Parathyroid adenoma (tissue), 2 donors: ENCODE measurements around the gene CLASP1.

Experiments used
- H2AFZ ChIP-seq: fragments of 300-600 bp; sonication (generic); one replicate; pipeline ENCODE4 v1.7.0; 2017; ENCODE audit warnings: antibody characterized with exemption, mild to moderate bottlenecking
- H3K27ac ChIP-seq: fragments of 300-600 bp; sonication (generic); one replicate; pipeline ENCODE4 v1.7.0; 2017
- H3K27me3 ChIP-seq: fragments of 300-600 bp; sonication (generic); one replicate; pipeline ENCODE4 v1.7.0; 2017; ENCODE audit warnings: low read length; ENCODE audit not compliant: control insufficient read depth, insufficient read depth
- H3K36me3 ChIP-seq: fragments of 300-600 bp; sonication (generic); one replicate; pipeline ENCODE4 v1.7.0; 2017; ENCODE audit warnings: low read length; ENCODE audit not compliant: control insufficient read depth, insufficient read depth
- H3K4me1 ChIP-seq: fragments of 300-600 bp; sonication (generic); one replicate; pipeline ENCODE4 v1.7.0; 2017; ENCODE audit warnings: control low read depth
- H3K4me2 ChIP-seq: fragments of 300-600 bp; sonication (generic); one replicate; pipeline ENCODE4 v1.7.0; 2017; ENCODE audit warnings: low read length
- H3K4me3 ChIP-seq: fragments of 300-600 bp; sonication (generic); one replicate; pipeline ENCODE4 v1.7.0; 2017; ENCODE audit warnings: low read depth, low read length
- H3K79me2 ChIP-seq: fragments of 300-600 bp; sonication (generic); one replicate; pipeline ENCODE4 v1.7.0; 2017; ENCODE audit warnings: control low read depth
- H3K9ac ChIP-seq: fragments of 300-600 bp; sonication (generic); one replicate; pipeline ENCODE4 v1.7.0; 2017; ENCODE audit warnings: mild to moderate bottlenecking
- H3K9me3 ChIP-seq: fragments of 300-600 bp; sonication (generic); one replicate; pipeline ENCODE4 v1.7.0; 2017; ENCODE audit warnings: low read length; ENCODE audit not compliant: control insufficient read depth
- TF ChIP-seq, protein P1 (sequence below): fragments of 300-600 bp; sonication (generic); IDR thresholded peaks from one replicate; pipeline ENCODE4 v1.7.0; 2017; ENCODE audit warnings: antibody characterized with exemption, mild to moderate bottlenecking
- donor health status: primary hyperparathyroidism.

The CLASP1 gene

DNA sequence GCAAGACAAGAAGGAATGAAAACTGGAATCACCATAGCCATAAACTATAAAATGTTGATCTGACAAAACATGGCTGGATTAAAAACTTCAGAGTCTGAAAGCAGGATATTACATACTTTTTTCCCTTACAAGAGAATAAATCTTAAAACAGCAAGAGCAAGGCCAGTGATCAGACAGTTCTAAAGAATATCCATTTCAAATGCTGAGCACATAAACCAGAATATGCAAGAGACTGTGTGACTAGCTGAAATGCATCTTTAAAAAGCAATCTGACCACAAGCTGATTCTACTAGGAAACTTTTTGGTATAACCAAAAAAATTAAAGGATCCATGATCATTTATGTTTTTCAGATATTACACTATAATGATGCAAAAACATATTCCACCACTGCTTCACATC is 239.3 kb downstream of the CLASP1 start:
- Histone ChIP-seq H3K36me3 (no peaks in the 10 kb centered on the region), H2AFZ (no peak overlapping the region), H3K4me1 (no peaks in the 10 kb centered on the region), H3K27me3 (no peaks in the 10 kb centered on the region), H3K27ac (no peak overlapping the region), H3K4me3 (no peak overlapping the region), H3K4me2 (no peak overlapping the region), H3K79me2 (peaks cover 5% of the 10 kb centered on the region), H3K9ac (no peak overlapping the region), H3K9me3 (no peaks in the 10 kb centered on the region)
- TF ChIP-seq, protein P1, sequence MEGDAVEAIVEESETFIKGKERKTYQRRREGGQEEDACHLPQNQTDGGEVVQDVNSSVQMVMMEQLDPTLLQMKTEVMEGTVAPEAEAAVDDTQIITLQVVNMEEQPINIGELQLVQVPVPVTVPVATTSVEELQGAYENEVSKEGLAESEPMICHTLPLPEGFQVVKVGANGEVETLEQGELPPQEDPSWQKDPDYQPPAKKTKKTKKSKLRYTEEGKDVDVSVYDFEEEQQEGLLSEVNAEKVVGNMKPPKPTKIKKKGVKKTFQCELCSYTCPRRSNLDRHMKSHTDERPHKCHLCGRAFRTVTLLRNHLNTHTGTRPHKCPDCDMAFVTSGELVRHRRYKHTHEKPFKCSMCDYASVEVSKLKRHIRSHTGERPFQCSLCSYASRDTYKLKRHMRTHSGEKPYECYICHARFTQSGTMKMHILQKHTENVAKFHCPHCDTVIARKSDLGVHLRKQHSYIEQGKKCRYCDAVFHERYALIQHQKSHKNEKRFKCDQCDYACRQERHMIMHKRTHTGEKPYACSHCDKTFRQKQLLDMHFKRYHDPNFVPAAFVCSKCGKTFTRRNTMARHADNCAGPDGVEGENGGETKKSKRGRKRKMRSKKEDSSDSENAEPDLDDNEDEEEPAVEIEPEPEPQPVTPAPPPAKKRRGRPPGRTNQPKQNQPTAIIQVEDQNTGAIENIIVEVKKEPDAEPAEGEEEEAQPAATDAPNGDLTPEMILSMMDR, result no peak

DNA sequence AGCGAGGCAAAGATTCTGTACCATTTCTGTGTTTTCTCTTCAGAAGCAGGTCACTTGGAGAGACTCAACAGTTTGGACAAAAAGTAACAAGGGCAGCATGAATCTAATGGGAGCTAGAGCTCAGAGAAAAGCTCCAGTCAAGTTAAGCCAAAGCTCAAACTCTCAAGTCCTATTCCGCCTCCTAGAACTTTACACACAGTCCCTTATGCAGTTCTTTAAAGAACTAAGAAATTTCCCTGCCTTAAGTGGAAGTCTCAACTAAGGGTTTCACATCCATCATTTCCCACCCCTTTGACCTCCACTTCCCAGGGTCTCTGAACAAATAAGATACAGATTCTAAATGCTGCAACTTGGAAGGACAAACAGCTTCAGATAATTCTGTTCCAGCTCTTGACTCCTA is 239.9 kb downstream of the CLASP1 start:
- Histone ChIP-seq H3K79me2 (peaks cover 2% of the 10 kb centered on the region), H3K9ac (no peak overlapping the region), H3K9me3 (no peaks in the 10 kb centered on the region), H3K27me3 (no peaks in the 10 kb centered on the region), H3K36me3 (no peaks in the 10 kb centered on the region), H3K4me3 (no peak overlapping the region), H3K4me1 (no peaks in the 10 kb centered on the region), H2AFZ (no peak overlapping the region), H3K27ac (no peak overlapping the region), H3K4me2 (no peak overlapping the region)
- TF ChIP-seq, protein P1, result no peak

DNA sequence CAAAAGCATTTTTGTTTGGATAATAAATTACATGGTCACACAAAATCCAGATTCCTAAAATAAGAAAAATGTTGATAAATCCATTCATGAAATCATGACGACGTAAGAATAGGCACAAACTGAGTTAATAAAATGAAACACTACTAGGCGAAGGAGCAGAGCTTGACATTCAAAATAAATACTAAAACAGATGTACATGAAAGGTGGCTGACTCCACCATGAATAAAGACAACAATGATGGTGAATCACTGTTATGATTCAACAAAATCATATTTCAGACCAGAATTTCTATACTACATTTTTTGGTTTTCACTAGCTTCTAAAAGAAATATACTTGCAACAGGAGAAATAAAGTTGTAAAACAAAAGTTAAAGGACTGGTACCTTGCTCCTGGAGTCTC is 240.6 kb downstream of the CLASP1 start:
- no peaks in the 10 kb centered on the region for H3K27me3 ChIP-seq
- no peak overlapping the region for H3K9ac ChIP-seq
- H2AFZ ChIP-seq, result no peak overlapping the region
- no peak overlapping the region for H3K27ac ChIP-seq
- H3K4me2 ChIP-seq, result no peak overlapping the region
- H3K9me3 ChIP-seq, result no peaks in the 10 kb centered on the region
- no peaks in the 10 kb centered on the region for H3K4me1 ChIP-seq
- no peak overlapping the region for H3K4me3 ChIP-seq
- no peaks in the 10 kb centered on the region for H3K36me3 ChIP-seq
- H3K79me2 ChIP-seq, result peaks cover 2% of the 10 kb centered on the region
- TF ChIP-seq, protein P1, result no peak

DNA sequence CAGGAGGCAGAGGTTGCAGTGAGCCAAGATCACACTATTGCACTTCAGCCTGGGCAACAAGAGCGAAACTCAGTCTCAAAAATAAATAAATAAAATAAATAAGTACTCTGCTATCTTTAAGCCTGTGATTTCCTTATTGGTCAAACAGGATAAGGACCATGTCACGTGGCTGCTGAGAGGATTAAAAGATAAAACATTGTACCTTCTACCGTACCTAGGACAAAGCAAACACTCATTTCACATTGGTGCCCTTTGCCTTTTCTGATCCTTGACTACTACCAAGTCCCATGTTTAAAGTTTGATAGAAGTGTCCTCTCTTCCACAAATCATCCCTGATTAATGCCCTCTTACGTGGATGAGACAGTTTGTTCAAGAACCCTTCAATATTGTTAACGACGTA is 244.0 kb downstream of the CLASP1 start:
- Histone ChIP-seq H3K4me3 (no peak overlapping the region), H2AFZ (no peak overlapping the region), H3K4me1 (no peaks in the 10 kb centered on the region), H3K27ac (no peak overlapping the region), H3K27me3 (no peaks in the 10 kb centered on the region), H3K4me2 (no peak overlapping the region), H3K79me2 (peaks cover 2% of the 10 kb centered on the region), H3K9me3 (no peaks in the 10 kb centered on the region), H3K9ac (no peak overlapping the region), H3K36me3 (no peaks in the 10 kb centered on the region)
- TF ChIP-seq, protein P1, result no peak

DNA sequence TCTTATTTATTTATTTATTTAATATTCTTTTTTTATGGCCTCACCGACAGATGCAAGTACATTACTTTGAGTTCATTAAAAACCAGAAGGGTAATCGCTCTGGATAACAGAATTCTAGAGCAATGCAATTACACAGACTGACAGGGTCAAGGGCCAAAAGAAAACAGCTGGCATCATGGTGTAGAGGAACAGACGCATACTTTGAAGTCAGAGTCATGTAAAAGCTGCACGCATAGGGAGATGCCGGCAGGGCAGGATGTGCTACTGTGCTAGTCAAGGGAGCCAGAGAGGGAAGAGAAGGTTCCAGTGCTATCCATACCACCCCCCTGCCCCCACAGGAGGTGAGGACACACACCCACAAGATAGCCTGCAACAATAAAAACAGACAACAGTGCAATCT is 249.1 kb downstream of the CLASP1 start:
- Histone ChIP-seq H3K4me1 (no peaks in the 10 kb centered on the region), H3K79me2 (no peaks in the 10 kb centered on the region), H3K36me3 (no peaks in the 10 kb centered on the region), H3K4me2 (no peak overlapping the region), H3K27me3 (no peaks in the 10 kb centered on the region), H2AFZ (no peak overlapping the region), H3K9me3 (no peaks in the 10 kb centered on the region), H3K4me3 (no peak overlapping the region), H3K27ac (no peak overlapping the region), H3K9ac (no peak overlapping the region)
- TF ChIP-seq, protein P1, result no peak
